Pancreas (tissue), 10 donors: ENCODE data around the gene RHBDF2. TPM values are rescaled to one million over a fixed set of nuclear protein-coding genes. Genes with fewer than 3 reads are reported as not detected.

ENCODE experiments used
- ATAC-seq, 4 donors: fragments of 200-7000 bp; cut with Tn5 transposase; one replicate each; pipeline versions ENCODE4 v1.8.0 to v1.9.1; 2020; ENCODE audit warnings: mild to moderate bottlenecking in 4 of 4, moderate library complexity in 4 of 4
- DNase-seq, 6 donors: peaks; one replicate each; pipeline ENCODE4 v3.0.0-alpha.2; 2020
- FAIRE-seq: peaks from 2 replicates; lab custom pipeline; 2012; peaks lifted over from hg19 to GRCh38; lab: Jason Lieb, UNC
- H3K27ac ChIP-seq, 4 donors: fragments of 200-600 bp; sonication (generic); 1 replicate in 3 of 4; 2 replicates in 1 of 4; pipeline versions ENCODE4 v1.5.0 to v1.8.0; 2020
- H3K27me3 ChIP-seq, 4 donors: fragments of 200-600 bp; one replicate each; pipeline ENCODE4 v1.8.0; 2021
- H3K36me3 ChIP-seq, 3 donors: fragments of 200-600 bp; sonication (generic) in 1 of 3; one replicate each; pipeline versions ENCODE4 v1.5.0 to v1.8.0; 2020 to 2021
- H3K4me1 ChIP-seq, 3 donors: fragments of 200-600 bp; one replicate each; pipeline ENCODE4 v1.8.0; 2021
- H3K4me3 ChIP-seq, 4 donors: fragments of 200-600 bp; sonication (generic) in 2 of 4; one replicate each; pipeline versions ENCODE4 v1.5.0 to v1.8.0; 2020 to 2021
- H3K9me3 ChIP-seq, 4 donors: fragments of 200-600 bp; one replicate each; pipeline ENCODE4 v1.8.0; 2021
- CTCF ChIP-seq, 4 donors: fragments of 200-600 bp; sonication (generic) in 3 of 4; IDR thresholded peaks; one replicate each; pipeline versions ENCODE4 v1.5.0 to v1.8.0; 2021; ENCODE audit warnings: antibody characterized with exemption in 4 of 4
- WGBS, 2 donors: extraction: QIAGEN DNeasy Blood & Tissue Kit; methylation state at CpG; one replicate each; pipeline ENCODE4 v1.1.7; 2013; 5-methylcytosine and 5-hydroxymethylcytosine counted together
- intact Hi-C, 3 donors: fragments of 100-400 bp; cut with DNase I; formaldehyde crosslinking; loops; one replicate each; pipeline versions ENCODE4 v1.11.1 to v1.14.2; 2022
- polyA plus RNA-seq, 2 donors: library from polyadenylated mRNA; stranded (reverse); fragments of 200-250 nt; gene quantifications; one replicate each; pipeline ENCODE4 v1.2.3, GENCODE V29; 2013
- total RNA-seq, 6 donors: library from RNA; stranded (reverse); fragmentation: NEBNext Ultra II Directional in 4 of 6; extraction: Animal tissue kit (Norgen Biotek cat#: 25700) in 4 of 6; gene quantifications; one replicate each; pipeline versions ENCODE4 v1.2.1 to v1.2.4, GENCODE V29; 2021 to 2023
- donor health status: healthy with polysubstance abuse.
- donor health status: DM: no; HTN: no; CAD: no; lungs with moderate emphysema.
- donor health status: DM: no; HTN: no; CAD: no.
- donor health status: control.
- donor health status: control.
- donor health status: Bipolar disorder and iron deficiency.
- donor health status: DM: yes; HTN: yes; CAD: no.
- donor health status: DM: no; HTN: no; CAD: no.
- donor health status: DM: no; HTN: no; CAD: no.
- donor health status: DM: yes; HTN: yes; CAD: no.

Gene RHBDF2
- total and polyA plus RNA-seq, 8 donors, result 18.0 to 50.1 (median 22.4) TPM

DNA sequence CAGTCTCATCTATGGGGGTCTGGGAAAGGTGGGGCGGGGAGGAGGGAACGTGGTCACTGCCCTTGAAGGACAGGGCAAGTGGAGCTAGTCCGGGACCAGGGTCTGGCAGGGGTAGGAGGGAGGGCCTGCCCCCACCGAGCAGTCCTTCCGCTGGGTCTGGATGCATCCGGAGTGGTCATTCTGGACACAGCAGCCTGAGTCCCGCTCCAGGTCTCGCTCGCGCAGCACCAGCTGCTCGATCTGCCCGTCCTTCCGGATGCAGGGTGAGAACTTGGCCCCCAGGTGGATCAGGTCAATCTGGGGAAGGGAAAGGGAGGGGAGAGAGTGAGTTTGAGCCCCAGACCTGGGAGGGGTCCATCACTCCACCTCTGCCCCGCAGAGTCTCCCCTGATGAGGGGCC is 27.0 kb downstream of the RHBDF2 start:
- Histone ChIP-seq H3K27ac (no peak overlapping the region), H3K4me1 (no peaks in the 10 kb centered on the region), H3K27me3 (no peaks in the 10 kb centered on the region), H3K9me3 (no peaks in the 10 kb centered on the region), H3K4me3 (no peak overlapping the region), H3K36me3 (peaks cover 0 to 26% (median 12%) of the 10 kb centered on the region in 3 donors)
- 94 to 95% methylated on average over 14 of the region's 14 CpGs for WGBS, 2 donors
- no peak for FAIRE-seq
- DNase-seq, result peak in 1 of 6 donors; percentile 15
- intact Hi-C loops, result loop anchor here in 1 of 3 donors (5.0 kb wide), 1 partner anchor 33 kb away; no protein-coding TSS in a partner anchor
- no peak for TF ChIP-seq CTCF (IDR thresholded peaks at IDR 0.05)
- ATAC-seq, result no peak

GRCh38 chr17:76473541-76473985 is 27.7 kb downstream of the RHBDF2 start:
- ATAC-seq, result peak in 2 of 4 donors; percentile 4 to 6
- intact Hi-C loops, result loop anchor here in 1 of 3 donors (5.0 kb wide), 1 partner anchor 34 kb away; no protein-coding TSS in a partner anchor
- FAIRE-seq, result no peak
- Histone ChIP-seq H3K27ac (no peak overlapping the region), H3K4me1 (no peaks in the 10 kb centered on the region), H3K4me3 (no peak overlapping the region), H3K36me3 (peaks cover 0 to 26% (median 12%) of the 10 kb centered on the region in 3 donors), H3K9me3 (no peaks in the 10 kb centered on the region), H3K27me3 (no peaks in the 10 kb centered on the region)
- WGBS, 2 donors, result 91 to 93% methylated on average over 18 of the region's 18 CpGs
- DNase-seq, result peak in 2 of 6 donors; percentile 23 to 70
- TF ChIP-seq CTCF (IDR thresholded peaks at IDR 0.05), result no peak

- Histone ChIP-seq H3K4me3 (no peak overlapping the region), H3K27ac (no peak overlapping the region), H3K27me3 (no peaks in the 10 kb centered on the region), H3K36me3 (peaks cover 0 to 26% (median 12%) of the 10 kb centered on the region in 3 donors), H3K9me3 (no peaks in the 10 kb centered on the region), H3K4me1 (no peaks in the 10 kb centered on the region)
- FAIRE-seq (no peak), DNase-seq (peak in 1 of 6 donors; percentile 75), ATAC-seq (no peak)
- intact Hi-C loops, result loop anchor here in 1 of 3 donors (5.0 kb wide), 1 partner anchor 35 kb away; no protein-coding TSS in a partner anchor
- WGBS, 2 donors, result 93 to 97% methylated on average over 11 of the region's 11 CpGs
- no peak for TF ChIP-seq CTCF (IDR thresholded peaks at IDR 0.05)
These were observed 28.5 kb downstream of the RHBDF2 start for GRCh38 chr17:76472726-76473125.

GRCh38 chr17:76472258-76472645 is 29.0 kb downstream of the RHBDF2 start:
- Histone ChIP-seq H3K27me3 (no peaks in the 10 kb centered on the region), H3K4me3 (no peak overlapping the region), H3K36me3 (peaks cover 0 to 26% (median 12%) of the 10 kb centered on the region in 3 donors), H3K27ac (no peak overlapping the region), H3K4me1 (no peaks in the 10 kb centered on the region), H3K9me3 (no peaks in the 10 kb centered on the region)
- FAIRE-seq (no peak), DNase-seq (no peak), ATAC-seq (no peak)
- WGBS, 2 donors, result 92 to 93% methylated on average over 15 of the region's 15 CpGs
- TF ChIP-seq CTCF (IDR thresholded peaks at IDR 0.05), result no peak
- intact Hi-C loops, result loop anchor here in 1 of 3 donors (5.0 kb wide), 1 partner anchor 35 kb away; no protein-coding TSS in a partner anchor
